ENCODE data around the gene VSTM5.

GRCh38 chr11:93858121-93858775 is 7.8 kb upstream of the VSTM5 start:
- no peak for TF ChIP-seq CTCF (IDR thresholded peaks at IDR 0.05)
- no peak for TF ChIP-seq POLR2A (IDR thresholded peaks at IDR 0.05)

All from uterus (tissue), 2 donors.